C4-2B (cell line): Measurements from ENCODE around the gene FYCO1.

ENCODE experiments used
- ZFX ChIP-seq: fragments of 450-650 bp; IDR thresholded peaks from 2 replicates; pipeline ENCODE4 v1.6.1; 2017
- TF ChIP-seq, protein P1 (sequence below): fragments of 450-650 bp; conservative IDR thresholded peaks from 2 replicates; pipeline ENCODE4 v1.5.1; 2017; ENCODE audit warnings: mild to moderate bottlenecking

DNA sequence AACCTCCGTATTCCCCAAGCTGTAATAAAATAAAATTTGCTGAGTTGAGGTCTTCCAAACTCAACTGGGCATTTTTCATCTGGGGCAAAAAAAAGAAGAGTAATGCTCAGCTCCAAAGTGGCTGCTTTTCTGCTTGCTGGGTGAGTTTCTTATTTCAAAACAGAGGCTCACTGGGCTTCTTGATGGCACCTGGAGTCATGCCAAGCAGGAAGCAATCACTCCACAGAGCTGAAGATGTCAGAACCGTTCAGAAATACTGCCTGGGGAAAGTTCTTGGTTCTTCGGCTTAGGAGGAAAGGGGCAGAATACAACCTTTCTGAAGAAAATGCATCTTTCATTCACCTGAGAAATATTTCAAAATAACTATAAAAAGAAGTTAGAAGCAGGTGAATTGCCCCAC is 105.2 kb downstream of the FYCO1 start:
- TF ChIP-seq, protein P1, sequence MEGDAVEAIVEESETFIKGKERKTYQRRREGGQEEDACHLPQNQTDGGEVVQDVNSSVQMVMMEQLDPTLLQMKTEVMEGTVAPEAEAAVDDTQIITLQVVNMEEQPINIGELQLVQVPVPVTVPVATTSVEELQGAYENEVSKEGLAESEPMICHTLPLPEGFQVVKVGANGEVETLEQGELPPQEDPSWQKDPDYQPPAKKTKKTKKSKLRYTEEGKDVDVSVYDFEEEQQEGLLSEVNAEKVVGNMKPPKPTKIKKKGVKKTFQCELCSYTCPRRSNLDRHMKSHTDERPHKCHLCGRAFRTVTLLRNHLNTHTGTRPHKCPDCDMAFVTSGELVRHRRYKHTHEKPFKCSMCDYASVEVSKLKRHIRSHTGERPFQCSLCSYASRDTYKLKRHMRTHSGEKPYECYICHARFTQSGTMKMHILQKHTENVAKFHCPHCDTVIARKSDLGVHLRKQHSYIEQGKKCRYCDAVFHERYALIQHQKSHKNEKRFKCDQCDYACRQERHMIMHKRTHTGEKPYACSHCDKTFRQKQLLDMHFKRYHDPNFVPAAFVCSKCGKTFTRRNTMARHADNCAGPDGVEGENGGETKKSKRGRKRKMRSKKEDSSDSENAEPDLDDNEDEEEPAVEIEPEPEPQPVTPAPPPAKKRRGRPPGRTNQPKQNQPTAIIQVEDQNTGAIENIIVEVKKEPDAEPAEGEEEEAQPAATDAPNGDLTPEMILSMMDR: no peak
- TF ChIP-seq ZFX: no peak
